ENCODE data around the gene CLDN6. TPM values are rescaled to one million over a fixed set of nuclear protein-coding genes. Genes with fewer than 3 reads are reported as not detected.

Gene CLDN6
- total and polyA plus RNA-seq, 2 of the 13 experiments (the other 11 are each of a cell fraction or from before 2014, with no cell fraction given): 5.9 to 7.6 TPM

DNA sequence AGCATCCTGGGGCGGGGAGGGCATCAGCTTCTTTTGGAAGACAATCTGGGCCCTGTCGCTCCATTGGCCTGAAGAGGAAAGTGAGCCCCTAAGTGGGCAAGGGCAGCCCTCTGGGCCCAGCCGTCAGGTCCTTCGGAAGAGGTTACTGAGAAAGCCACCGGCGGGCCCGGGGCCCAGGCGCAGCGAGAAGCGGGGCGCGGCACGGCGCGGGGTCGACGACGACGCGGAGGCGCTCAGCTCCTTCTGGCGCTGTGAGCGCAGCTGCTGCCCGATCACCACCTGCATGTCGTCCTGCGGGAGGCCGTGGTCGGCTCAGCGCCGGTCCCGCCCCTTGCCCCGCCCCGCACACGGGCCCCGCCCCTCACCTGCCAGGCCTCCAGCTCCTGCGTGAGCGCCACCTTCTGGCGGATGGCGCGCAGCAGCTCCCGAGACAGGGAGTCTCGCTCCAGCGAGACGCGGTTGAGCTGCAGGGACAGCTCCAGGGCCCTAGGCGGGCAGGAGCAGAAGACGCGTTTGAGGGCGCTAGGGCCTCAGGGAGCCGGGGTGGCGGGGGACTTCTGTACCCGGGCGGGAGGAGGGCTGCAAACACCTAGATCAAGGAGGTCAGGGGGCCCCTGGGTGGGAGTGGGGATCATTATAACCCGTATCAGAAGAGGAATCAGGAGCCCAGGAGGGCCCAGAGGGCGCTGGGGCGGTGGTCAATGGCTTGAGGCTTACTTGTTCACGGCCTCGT is 10.2 kb upstream of the CLDN6 start (continued):
- no peak for TF ChIP-seq SMARCE1 (IDR thresholded peaks at IDR 0.05; ENCODE audit: borderline replicate concordance)
- TF ChIP-seq, protein P1, sequence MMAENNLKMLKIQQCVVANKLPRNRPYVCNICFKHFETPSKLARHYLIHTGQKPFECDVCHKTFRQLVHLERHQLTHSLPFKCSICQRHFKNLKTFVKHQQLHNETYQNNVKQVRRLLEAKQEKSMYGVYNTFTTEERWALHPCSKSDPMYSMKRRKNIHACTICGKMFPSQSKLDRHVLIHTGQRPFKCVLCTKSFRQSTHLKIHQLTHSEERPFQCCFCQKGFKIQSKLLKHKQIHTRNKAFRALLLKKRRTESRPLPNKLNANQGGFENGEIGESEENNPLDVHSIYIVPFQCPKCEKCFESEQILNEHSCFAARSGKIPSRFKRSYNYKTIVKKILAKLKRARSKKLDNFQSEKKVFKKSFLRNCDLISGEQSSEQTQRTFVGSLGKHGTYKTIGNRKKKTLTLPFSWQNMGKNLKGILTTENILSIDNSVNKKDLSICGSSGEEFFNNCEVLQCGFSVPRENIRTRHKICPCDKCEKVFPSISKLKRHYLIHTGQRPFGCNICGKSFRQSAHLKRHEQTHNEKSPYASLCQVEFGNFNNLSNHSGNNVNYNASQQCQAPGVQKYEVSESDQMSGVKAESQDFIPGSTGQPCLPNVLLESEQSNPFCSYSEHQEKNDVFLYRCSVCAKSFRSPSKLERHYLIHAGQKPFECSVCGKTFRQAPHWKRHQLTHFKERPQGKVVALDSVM (CRISPR knock-in tag; IDR thresholded peaks at IDR 0.05): no peak
- TF ChIP-seq ARNT (IDR thresholded peaks at IDR 0.05): no peak
- no peak for TF ChIP-seq ZNF235 (CRISPR knock-in tag; IDR thresholded peaks at IDR 0.05; ENCODE audit: borderline replicate concordance)
- TF ChIP-seq, protein P2, sequence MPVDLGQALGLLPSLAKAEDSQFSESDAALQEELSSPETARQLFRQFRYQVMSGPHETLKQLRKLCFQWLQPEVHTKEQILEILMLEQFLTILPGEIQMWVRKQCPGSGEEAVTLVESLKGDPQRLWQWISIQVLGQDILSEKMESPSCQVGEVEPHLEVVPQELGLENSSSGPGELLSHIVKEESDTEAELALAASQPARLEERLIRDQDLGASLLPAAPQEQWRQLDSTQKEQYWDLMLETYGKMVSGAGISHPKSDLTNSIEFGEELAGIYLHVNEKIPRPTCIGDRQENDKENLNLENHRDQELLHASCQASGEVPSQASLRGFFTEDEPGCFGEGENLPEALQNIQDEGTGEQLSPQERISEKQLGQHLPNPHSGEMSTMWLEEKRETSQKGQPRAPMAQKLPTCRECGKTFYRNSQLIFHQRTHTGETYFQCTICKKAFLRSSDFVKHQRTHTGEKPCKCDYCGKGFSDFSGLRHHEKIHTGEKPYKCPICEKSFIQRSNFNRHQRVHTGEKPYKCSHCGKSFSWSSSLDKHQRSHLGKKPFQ (CRISPR knock-in tag; IDR thresholded peaks at IDR 0.05; ENCODE audit: insufficient replicate concordance): no peak
- TF ChIP-seq ATAD3A (CRISPR knock-in tag; IDR thresholded peaks at IDR 0.05): no peak
- TF ChIP-seq, protein P3, sequence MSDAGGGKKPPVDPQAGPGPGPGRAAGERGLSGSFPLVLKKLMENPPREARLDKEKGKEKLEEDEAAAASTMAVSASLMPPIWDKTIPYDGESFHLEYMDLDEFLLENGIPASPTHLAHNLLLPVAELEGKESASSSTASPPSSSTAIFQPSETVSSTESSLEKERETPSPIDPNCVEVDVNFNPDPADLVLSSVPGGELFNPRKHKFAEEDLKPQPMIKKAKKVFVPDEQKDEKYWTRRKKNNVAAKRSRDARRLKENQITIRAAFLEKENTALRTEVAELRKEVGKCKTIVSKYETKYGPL (CRISPR knock-in tag; IDR thresholded peaks at IDR 0.05): no peak
- TF ChIP-seq MATR3 (CRISPR knock-in tag; IDR thresholded peaks at IDR 0.05): no peak
- TF ChIP-seq JUND (CRISPR knock-in tag; IDR thresholded peaks at IDR 0.05): no peak
- peak; percentile 74 for TF ChIP-seq TEAD3 (CRISPR knock-in tag; optimal IDR thresholded peaks at IDR 0.05; ENCODE audit: borderline replicate concordance)
- peak; percentile 49; the same call in 1 of the 2 replicates for TF ChIP-seq ZFY (CRISPR knock-in tag; IDR thresholded peaks at IDR 0.05)
- no peak for TF ChIP-seq ZBTB38 (CRISPR knock-in tag; IDR thresholded peaks at IDR 0.05)
- no peak for TF ChIP-seq TGIF2 (CRISPR knock-in tag; IDR thresholded peaks at IDR 0.05)
- TF ChIP-seq, protein P4, sequence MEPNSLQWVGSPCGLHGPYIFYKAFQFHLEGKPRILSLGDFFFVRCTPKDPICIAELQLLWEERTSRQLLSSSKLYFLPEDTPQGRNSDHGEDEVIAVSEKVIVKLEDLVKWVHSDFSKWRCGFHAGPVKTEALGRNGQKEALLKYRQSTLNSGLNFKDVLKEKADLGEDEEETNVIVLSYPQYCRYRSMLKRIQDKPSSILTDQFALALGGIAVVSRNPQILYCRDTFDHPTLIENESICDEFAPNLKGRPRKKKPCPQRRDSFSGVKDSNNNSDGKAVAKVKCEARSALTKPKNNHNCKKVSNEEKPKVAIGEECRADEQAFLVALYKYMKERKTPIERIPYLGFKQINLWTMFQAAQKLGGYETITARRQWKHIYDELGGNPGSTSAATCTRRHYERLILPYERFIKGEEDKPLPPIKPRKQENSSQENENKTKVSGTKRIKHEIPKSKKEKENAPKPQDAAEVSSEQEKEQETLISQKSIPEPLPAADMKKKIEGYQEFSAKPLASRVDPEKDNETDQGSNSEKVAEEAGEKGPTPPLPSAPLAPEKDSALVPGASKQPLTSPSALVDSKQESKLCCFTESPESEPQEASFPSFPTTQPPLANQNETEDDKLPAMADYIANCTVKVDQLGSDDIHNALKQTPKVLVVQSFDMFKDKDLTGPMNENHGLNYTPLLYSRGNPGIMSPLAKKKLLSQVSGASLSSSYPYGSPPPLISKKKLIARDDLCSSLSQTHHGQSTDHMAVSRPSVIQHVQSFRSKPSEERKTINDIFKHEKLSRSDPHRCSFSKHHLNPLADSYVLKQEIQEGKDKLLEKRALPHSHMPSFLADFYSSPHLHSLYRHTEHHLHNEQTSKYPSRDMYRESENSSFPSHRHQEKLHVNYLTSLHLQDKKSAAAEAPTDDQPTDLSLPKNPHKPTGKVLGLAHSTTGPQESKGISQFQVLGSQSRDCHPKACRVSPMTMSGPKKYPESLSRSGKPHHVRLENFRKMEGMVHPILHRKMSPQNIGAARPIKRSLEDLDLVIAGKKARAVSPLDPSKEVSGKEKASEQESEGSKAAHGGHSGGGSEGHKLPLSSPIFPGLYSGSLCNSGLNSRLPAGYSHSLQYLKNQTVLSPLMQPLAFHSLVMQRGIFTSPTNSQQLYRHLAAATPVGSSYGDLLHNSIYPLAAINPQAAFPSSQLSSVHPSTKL (CRISPR knock-in tag; IDR thresholded peaks at IDR 0.05): peak; percentile 10; the same call in 1 of the 2 replicates
- no peak for TF ChIP-seq NFE2L1 (CRISPR knock-in tag; IDR thresholded peaks at IDR 0.05; ENCODE audit: borderline replicate concordance)
- TF ChIP-seq ZSCAN21 (CRISPR knock-in tag; IDR thresholded peaks at IDR 0.05; ENCODE audit: borderline replicate concordance): no peak; the same call in 1 of the 2 replicates
- no peak for TF ChIP-seq ZNF160 (CRISPR knock-in tag; IDR thresholded peaks at IDR 0.05)
- no peak for TF ChIP-seq DNMT1 (CRISPR knock-in tag; IDR thresholded peaks at IDR 0.05)
- TF ChIP-seq DMAP1 (CRISPR knock-in tag; IDR thresholded peaks at IDR 0.05): no peak
- TF ChIP-seq, protein P5, sequence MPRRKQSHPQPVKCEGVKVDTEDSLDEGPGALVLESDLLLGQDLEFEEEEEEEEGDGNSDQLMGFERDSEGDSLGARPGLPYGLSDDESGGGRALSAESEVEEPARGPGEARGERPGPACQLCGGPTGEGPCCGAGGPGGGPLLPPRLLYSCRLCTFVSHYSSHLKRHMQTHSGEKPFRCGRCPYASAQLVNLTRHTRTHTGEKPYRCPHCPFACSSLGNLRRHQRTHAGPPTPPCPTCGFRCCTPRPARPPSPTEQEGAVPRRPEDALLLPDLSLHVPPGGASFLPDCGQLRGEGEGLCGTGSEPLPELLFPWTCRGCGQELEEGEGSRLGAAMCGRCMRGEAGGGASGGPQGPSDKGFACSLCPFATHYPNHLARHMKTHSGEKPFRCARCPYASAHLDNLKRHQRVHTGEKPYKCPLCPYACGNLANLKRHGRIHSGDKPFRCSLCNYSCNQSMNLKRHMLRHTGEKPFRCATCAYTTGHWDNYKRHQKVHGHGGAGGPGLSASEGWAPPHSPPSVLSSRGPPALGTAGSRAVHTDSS (CRISPR knock-in tag; conservative IDR thresholded peaks at IDR 0.05): no peak
- no peak for TF ChIP-seq ZBTB7A (CRISPR knock-in tag; IDR thresholded peaks at IDR 0.05)
- TF ChIP-seq RNF2 (conservative IDR thresholded peaks at IDR 0.05; ENCODE audit: low read depth): no peak
